CD14-positive monocyte (primary cell): ENCODE measurements around the gene MLIP. TPM values are rescaled to one million over a fixed set of nuclear protein-coding genes. Genes with fewer than 3 reads are reported as not detected.
"Not testable (repeated sequence)": the region's sequence is repeated elsewhere in the genome, so short reads cannot be mapped to it uniquely, and the experiment has no call there.

ENCODE experiments used
- DNase-seq, 3 donors: peaks; one replicate each; pipeline ENCODE4 v3.0.0-alpha.2; 2011 to 2022
- H2AFZ ChIP-seq: 2 replicates; pipeline ENCODE4 v1.6.0; 2012; ENCODE audit warnings: mild to moderate bottlenecking, low read depth, low read length, inconsistent platforms; ENCODE audit not compliant: insufficient read depth, poor library complexity, severe bottlenecking
- H3K27ac ChIP-seq, 2 donors: 1 replicate in 1 of 2; 2 replicates in 1 of 2; pipeline ENCODE4 v1.5.1; 2012 to 2013; ENCODE audit warnings: low read length in 2 of 2, control low read depth in 1 of 2, inconsistent platforms in 1 of 2, low read depth in 1 of 2, mild to moderate bottlenecking in 1 of 2
- H3K27me3 ChIP-seq, 2 donors: one replicate each; pipeline versions ENCODE4 v1.6.0 to v1.6.1; 2011 to 2013; ENCODE audit warnings: low read length in 2 of 2; ENCODE audit not compliant: control insufficient read depth in 2 of 2, insufficient read depth in 2 of 2
- H3K36me3 ChIP-seq, 2 donors: replicated peaks in 1 of 2; 1 replicate in 1 of 2; 2 replicates in 1 of 2; pipeline versions ENCODE4 v1.5.1 to v1.6.1; 2012 to 2013; ENCODE audit warnings: low read length in 2 of 2, control low read depth in 1 of 2, inconsistent platforms in 1 of 2, mild to moderate bottlenecking in 1 of 2; ENCODE audit not compliant: insufficient read depth in 2 of 2, control insufficient read depth in 1 of 2
- H3K4me1 ChIP-seq, 2 donors: 1 replicate in 1 of 2; 2 replicates in 1 of 2; pipeline versions ENCODE4 v1.5.1 to v1.6.1; 2012 to 2013; ENCODE audit warnings: low read length in 2 of 2, control low read depth in 1 of 2, inconsistent platforms in 1 of 2, mild to moderate bottlenecking in 1 of 2, moderate library complexity in 1 of 2; ENCODE audit not compliant: insufficient read depth in 2 of 2, control insufficient read depth in 1 of 2
- H3K4me2 ChIP-seq: replicated peaks from 2 replicates; pipeline ENCODE3; 2012; ENCODE audit warnings: low read length, moderate library complexity, mild to moderate bottlenecking; ENCODE audit not compliant: poor library complexity, severe bottlenecking; ENCODE audit errors: extremely low read depth
- H3K4me3 ChIP-seq, 3 experiments: fragments of 200-600 bp in 1 of 3; sonication (generic) in 1 of 3; replicated peaks in 1 of 3; 1 replicate in 2 of 3; 2 replicates in 1 of 3; pipeline ENCODE4 v1.5.1; 2011 to 2013; ENCODE audit warnings: low read length in 3 of 3, mild to moderate bottlenecking in 3 of 3, control low read depth in 2 of 3, low read depth in 2 of 3, inconsistent platforms in 1 of 3, moderate library complexity in 1 of 3
- H3K79me2 ChIP-seq: 2 replicates; pipeline ENCODE4 v1.6.0; 2012; ENCODE audit warnings: mild to moderate bottlenecking, control low read depth, inconsistent platforms, low read length, moderate library complexity; ENCODE audit not compliant: insufficient read depth
- H3K9ac ChIP-seq: 2 replicates; pipeline ENCODE4 v1.6.0; 2017; ENCODE audit warnings: low read length, mild to moderate bottlenecking; ENCODE audit not compliant: insufficient read depth, poor library complexity, severe bottlenecking
- H3K9me3 ChIP-seq, 2 donors: replicated peaks in 1 of 2; 1 replicate in 1 of 2; 2 replicates in 1 of 2; pipeline versions ENCODE4 v1.5.1 to v1.6.1; 2012 to 2013; ENCODE audit warnings: low read length in 2 of 2, control low read depth in 1 of 2; ENCODE audit not compliant: control insufficient read depth in 1 of 2, insufficient read depth in 1 of 2
- H4K20me1 ChIP-seq: 2 replicates; pipeline ENCODE4 v1.6.0; 2012; ENCODE audit warnings: mild to moderate bottlenecking, low read length, control low read depth, moderate library complexity; ENCODE audit not compliant: insufficient read depth
- H3K27ac Mint-ChIP-seq, 7 donors: one replicate each; pipeline ENCODE4 v1.8.0; 2020; ENCODE audit warnings: mild to moderate bottlenecking in 7 of 7, mixed read lengths in 7 of 7, moderate library complexity in 6 of 7, inconsistent platforms in 2 of 7
- H3K27me3 Mint-ChIP-seq, 3 donors: one replicate each; pipeline ENCODE4 v1.8.0; 2021 to 2022; ENCODE audit warnings: low read depth in 3 of 3, mild to moderate bottlenecking in 3 of 3, mixed read lengths in 3 of 3, moderate library complexity in 3 of 3, inconsistent platforms in 1 of 3
- H3K36me3 Mint-ChIP-seq, 2 donors: one replicate each; pipeline ENCODE4 v1.8.0; 2020; ENCODE audit warnings: mixed read lengths in 2 of 2, inconsistent platforms in 1 of 2, mild to moderate bottlenecking in 1 of 2
- H3K4me1 Mint-ChIP-seq: one replicate; pipeline ENCODE4 v1.8.0; 2020; ENCODE audit warnings: mild to moderate bottlenecking, mixed read lengths
- H3K4me3 Mint-ChIP-seq, 2 donors: one replicate each; pipeline ENCODE4 v1.8.0; 2020; ENCODE audit warnings: mild to moderate bottlenecking in 2 of 2, mixed read lengths in 2 of 2, moderate library complexity in 1 of 2
- H3K9me3 Mint-ChIP-seq, 7 donors: one replicate each; pipeline ENCODE4 v1.8.0; 2020 to 2022; ENCODE audit warnings: mixed read lengths in 7 of 7, mild to moderate bottlenecking in 6 of 7, moderate library complexity in 6 of 7, inconsistent platforms in 2 of 7
- CTCF ChIP-seq: fragments of 200-600 bp; IDR thresholded peaks from one replicate; pipeline ENCODE4 v1.8.0; 2022; ENCODE audit warnings: antibody characterized with exemption, mild to moderate bottlenecking
- WGBS: methylation state at CpG from one replicate; pipeline ENCODE4 v1.1.5; 2013; ENCODE audit warnings: missing lambda C conversion rate; ENCODE audit not compliant: insufficient coverage; 5-methylcytosine and 5-hydroxymethylcytosine counted together
- intact Hi-C, 2 donors: fragments of 100-400 bp; cut with micrococcal nuclease; formaldehyde crosslinking; loops; one replicate each; pipeline versions ENCODE4 v1.15.0 to v1.15.1; 2023
- polyA plus RNA-seq, 3 donors: library from polyadenylated mRNA; depleted of rRNA in 1 of 3; unstranded in 2 of 3; stranded (reverse) in 1 of 3; fragments of 300-500 nt in 2 of 3; fragments of >200 nt in 1 of 3; fragmentation: Illumina TruSeq in 2 of 3; gene quantifications; 1 replicate in 2 of 3; 2 replicates in 1 of 3; pipeline ENCODE4 v1.2.3, GENCODE V29; 2012 to 2021

Gene MLIP
- polyA plus RNA-seq, 3 donors, result not detected

GRCh38 chr6:54204921-54205591 is 93.8 kb downstream of the MLIP start:
- Histone ChIP-seq H3K27ac (no peak overlapping the region), H3K4me1 (no peaks in the 10 kb centered on the region), H3K9me3 (no peaks in the 10 kb centered on the region), H3K36me3 (no peaks in the 10 kb centered on the region), H3K4me2 (no peak overlapping the region), H3K27me3 (peaks cover 0 to 2% of the 10 kb centered on the region in 2 donors), H3K79me2 (no peaks in the 10 kb centered on the region), H3K9ac (no peak overlapping the region), H2AFZ (no peak overlapping the region), H3K4me3 (no peak overlapping the region), H4K20me1 (no peaks in the 10 kb centered on the region)
- H3K27me3 Mint-ChIP-seq, result peaks cover 0 to 13% (median 4%) of the 10 kb centered on the region in 3 donors
- no peak for DNase-seq
- TF ChIP-seq CTCF, result no peak
- no peak overlapping the region for H3K4me3 Mint-ChIP-seq
- intact Hi-C loops, result no loop called here
- peaks cover 0 to 4% (median 0%) of the 10 kb centered on the region in 7 donors for H3K9me3 Mint-ChIP-seq
- WGBS, result no CpG with 5 or more reads among the region's 2 CpGs
- H3K27ac Mint-ChIP-seq, result no peak overlapping the region
- H3K4me1 Mint-ChIP-seq, result no peaks in the 10 kb centered on the region
- no peaks in the 10 kb centered on the region for H3K36me3 Mint-ChIP-seq

GRCh38 chr6:54206510-54206909 is 95.3 kb downstream of the MLIP start:
- Histone ChIP-seq H3K4me3 (no peak overlapping the region), H3K27me3 (peaks cover 0 to 2% of the 10 kb centered on the region in 2 donors), H3K4me1 (no peaks in the 10 kb centered on the region), H3K9me3 (no peaks in the 10 kb centered on the region), H3K79me2 (no peaks in the 10 kb centered on the region), H4K20me1 (no peaks in the 10 kb centered on the region), H2AFZ (no peak overlapping the region), H3K4me2 (no peak overlapping the region), H3K36me3 (no peaks in the 10 kb centered on the region), H3K27ac (no peak overlapping the region), H3K9ac (no peak overlapping the region)
- Mint-ChIP-seq H3K4me1 (no peaks in the 10 kb centered on the region), H3K27ac (no peak overlapping the region), H3K27me3 (peaks cover 0 to 13% (median 4%) of the 10 kb centered on the region in 3 donors), H3K4me3 (no peak overlapping the region), H3K9me3 (peaks cover 0 to 4% (median 0%) of the 10 kb centered on the region in 7 donors), H3K36me3 (no peaks in the 10 kb centered on the region)
- intact Hi-C loops, result no loop called here
- TF ChIP-seq CTCF, result no peak
- peak in 1 of 3 donors; percentile 44 for DNase-seq
- no CpG with 5 or more reads among the region's 2 CpGs for WGBS

GRCh38 chr6:54209983-54210382 is 98.7 kb downstream of the MLIP start:
- H3K9me3 ChIP-seq, H2AFZ ChIP-seq, DNase-seq, intact Hi-C loops, H3K27ac ChIP-seq, H4K20me1 ChIP-seq, H3K27me3 ChIP-seq, H3K9ac ChIP-seq, H3K4me2 ChIP-seq, H3K27ac Mint-ChIP-seq, H3K9me3 Mint-ChIP-seq, H3K4me3 ChIP-seq, H3K4me1 ChIP-seq, H3K36me3 ChIP-seq, H3K36me3 Mint-ChIP-seq, H3K79me2 ChIP-seq, H3K4me1 Mint-ChIP-seq, H3K4me3 Mint-ChIP-seq: not testable (repeated sequence)
- peaks cover 0 to 10% (median 1%) of the 10 kb centered on the region in 3 donors for H3K27me3 Mint-ChIP-seq
- no CpG with 5 or more reads among the region's 7 CpGs for WGBS
